ENCODE data around the gene TOB1.

Gene TOB1

GRCh38 chr17:50816271-50816670, 49.9 kb downstream of the TOB1 start:
- POLR2A ChIA-PET: no interaction called here
- no peak for DNase-seq (ENCODE audit: low read depth, low spot score)
- CTCF ChIA-PET: interaction anchor here (0.7 to 4.6 kb wide), 10 partner anchors 9 to 159 kb away, joined by 3 to 69 read pairs (median 7); partner anchors contain the start of gene WFIKKN2
- no peak overlapping the region for H3K4me3 ChIP-seq (ENCODE audit: low read depth, low read length)
- TF ChIP-seq CTCF (IDR thresholded peaks at IDR 0.05; ENCODE audit: insufficient read depth, low read length, missing control alignments): no peak

GRCh38 chr17:50815400-50815799, 50.8 kb downstream of the TOB1 start:
- DNase-seq (ENCODE audit: low read depth, low spot score): no peak
- TF ChIP-seq CTCF (IDR thresholded peaks at IDR 0.05; ENCODE audit: insufficient read depth, low read length, missing control alignments): no peak
- no peak overlapping the region for H3K4me3 ChIP-seq (ENCODE audit: low read depth, low read length)
- ChIA-PET POLR2A (no interaction called here), CTCF (interaction anchor here (0.6 to 4.6 kb wide), 6 partner anchors 13 to 142 kb away, joined by 3 to 69 read pairs (median 4); no protein-coding TSS in a partner anchor)

GRCh38 chr17:50813583-50813982, 52.6 kb downstream of the TOB1 start:
- ChIA-PET CTCF (interaction anchor here (1.0 to 1.1 kb wide), 3 partner anchors 11 to 136 kb away, joined by 3 to 4 read pairs (median 4); no protein-coding TSS in a partner anchor), POLR2A (no interaction called here)
- no peak overlapping the region for H3K4me3 ChIP-seq (ENCODE audit: low read depth, low read length)
- TF ChIP-seq CTCF (IDR thresholded peaks at IDR 0.05; ENCODE audit: insufficient read depth, low read length, missing control alignments): no peak
- DNase-seq (ENCODE audit: low read depth, low spot score): no peak

All from AG04449 (cell line).